Left lobe of liver (tissue), 2 donors: ENCODE results near the gene UNCX. TPM values are rescaled to one million over a fixed set of nuclear protein-coding genes. Genes with fewer than 3 reads are reported as not detected.
"Not testable (repeated sequence)": the region's sequence is repeated elsewhere in the genome, so short reads cannot be mapped to it uniquely, and the experiment has no call there.

Source experiments
- ATAC-seq: fragments of 200-7000 bp; cut with Tn5 transposase; one replicate; pipeline ENCODE4 v1.9.1; 2020; ENCODE audit warnings: mild to moderate bottlenecking, moderate library complexity
- DNase-seq: peaks from one replicate; pipeline ENCODE4 v3.0.0-alpha.2; 2020; ENCODE audit warnings: low spot score
- total RNA-seq: library from RNA; stranded (reverse); gene quantifications from one replicate; pipeline ENCODE4 v1.2.1, GENCODE V29; 2021
- donor health status: DM: no; HTN: no; CAD: no; lungs with moderate emphysema.
- donor health status: DM: no; HTN: yes; CAD: no.

Gene UNCX
- total RNA-seq, 1 donor from 2014 or later = not detected

GRCh38 chr7:1254281-1255079, 21.8 kb downstream of the UNCX start:
- DNase-seq (no peak), ATAC-seq (no peak)

GRCh38 chr7:1255080-1255816, 22.6 kb downstream of the UNCX start:
- DNase-seq = no peak
- no peak for ATAC-seq

DNA sequence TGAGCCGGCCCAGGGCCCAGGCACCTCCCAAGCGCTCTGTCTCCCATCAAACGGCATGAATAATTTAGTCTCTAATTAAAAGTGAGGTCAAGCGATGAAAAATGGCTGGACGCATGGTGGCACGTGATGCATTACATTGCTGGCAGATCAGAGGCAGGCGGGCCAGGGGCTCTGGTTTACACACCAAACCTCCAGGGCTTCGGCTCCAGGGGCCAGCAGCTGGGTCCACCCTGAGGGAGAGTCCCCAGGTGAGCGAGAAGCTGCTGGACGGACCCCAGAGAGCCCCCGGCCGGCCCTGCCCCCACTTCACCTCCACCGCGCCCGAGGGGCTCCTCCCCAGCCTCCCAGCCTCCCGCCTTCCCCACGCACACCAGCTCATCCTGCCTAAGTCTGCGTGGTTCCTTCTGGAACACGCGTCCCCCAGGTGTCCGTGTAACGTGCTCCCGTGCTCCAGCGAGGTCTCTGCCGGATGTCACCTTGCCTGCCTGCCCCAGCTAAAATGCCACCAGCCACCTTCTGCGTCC, 23.2 kb downstream of the UNCX start:
- ATAC-seq (no peak), DNase-seq (no peak)

DNA sequence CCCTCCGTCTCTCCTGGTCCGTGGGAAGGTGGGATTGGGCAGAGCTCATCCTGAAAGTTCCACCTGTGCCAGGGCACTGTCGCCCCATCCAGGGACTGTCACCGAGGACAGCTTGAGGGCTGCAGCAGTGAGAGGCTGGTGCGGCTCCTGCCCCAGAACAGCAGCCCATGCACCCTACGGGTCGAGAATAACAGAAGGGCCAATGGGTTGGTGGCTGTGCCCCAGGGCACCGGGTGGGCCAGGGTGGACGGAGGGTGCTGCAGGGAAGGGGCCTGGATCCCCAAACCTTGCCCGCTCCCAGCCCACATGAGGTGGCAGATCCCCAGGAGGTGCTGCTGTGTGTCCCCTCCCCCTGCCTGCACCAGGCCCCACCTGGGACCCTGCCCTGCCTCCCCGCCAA, 23.9 kb downstream of the UNCX start:
- no peak for DNase-seq
- ATAC-seq = no peak

- ATAC-seq = no peak
- no peak for DNase-seq
These were observed 24.5 kb downstream of the UNCX start for GRCh38 chr7:1257221-1257620.

DNA sequence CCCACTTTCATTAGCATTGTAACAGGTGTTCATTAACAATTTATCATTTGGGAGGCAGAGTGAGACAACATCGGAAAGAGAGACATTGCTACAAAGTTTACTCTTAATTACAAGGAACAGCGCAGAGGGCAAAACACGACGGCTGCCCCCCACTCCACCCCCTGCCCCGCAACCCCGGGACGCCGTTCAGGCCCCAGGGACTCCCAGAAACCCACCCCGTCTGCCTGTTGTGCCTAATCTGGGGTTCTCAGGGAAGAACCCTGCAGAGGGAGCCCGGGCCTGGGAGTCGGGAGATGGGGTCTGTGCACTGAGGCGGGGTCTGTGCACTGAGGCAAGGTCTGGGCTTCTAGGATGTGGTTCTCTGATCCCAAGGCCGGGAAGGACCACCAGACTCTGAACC, 25.2 kb downstream of the UNCX start:
- DNase-seq = no peak
- ATAC-seq = no peak

GRCh38 chr7:1259621-1260243, 27.1 kb downstream of the UNCX start:
- DNase-seq (no peak), ATAC-seq (no peak)

DNA sequence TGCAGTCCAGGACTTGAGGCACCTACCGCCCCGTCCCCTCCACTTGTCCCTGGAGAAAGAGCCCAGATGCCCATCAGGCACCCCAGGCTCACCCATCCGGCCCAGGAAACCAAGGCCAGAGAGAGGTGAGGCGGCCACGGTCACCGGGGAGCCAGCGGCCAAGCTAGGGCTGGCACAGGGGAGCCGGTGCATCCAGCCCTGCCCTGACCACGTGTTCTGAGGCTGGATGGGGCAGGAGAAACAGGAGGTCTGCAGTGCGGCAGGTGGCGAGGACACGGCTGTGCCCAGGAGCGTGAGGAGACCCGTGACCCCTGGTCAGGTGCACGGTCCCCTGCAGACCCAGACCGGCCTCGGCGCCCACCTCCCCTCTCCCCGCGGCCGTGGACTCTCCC, 27.6 kb downstream of the UNCX start:
- DNase-seq = no peak
- no peak for ATAC-seq

GRCh38 chr7:1261036-1261435, 28.4 kb downstream of the UNCX start:
- not testable (repeated sequence) for ATAC-seq, DNase-seq

- DNase-seq (no peak), ATAC-seq (no peak)
These were observed 29.8 kb downstream of the UNCX start for GRCh38 chr7:1262441-1262840.

- no peak for ATAC-seq
- no peak for DNase-seq
These were observed 30.8 kb downstream of the UNCX start for GRCh38 chr7:1263391-1263951.

DNA sequence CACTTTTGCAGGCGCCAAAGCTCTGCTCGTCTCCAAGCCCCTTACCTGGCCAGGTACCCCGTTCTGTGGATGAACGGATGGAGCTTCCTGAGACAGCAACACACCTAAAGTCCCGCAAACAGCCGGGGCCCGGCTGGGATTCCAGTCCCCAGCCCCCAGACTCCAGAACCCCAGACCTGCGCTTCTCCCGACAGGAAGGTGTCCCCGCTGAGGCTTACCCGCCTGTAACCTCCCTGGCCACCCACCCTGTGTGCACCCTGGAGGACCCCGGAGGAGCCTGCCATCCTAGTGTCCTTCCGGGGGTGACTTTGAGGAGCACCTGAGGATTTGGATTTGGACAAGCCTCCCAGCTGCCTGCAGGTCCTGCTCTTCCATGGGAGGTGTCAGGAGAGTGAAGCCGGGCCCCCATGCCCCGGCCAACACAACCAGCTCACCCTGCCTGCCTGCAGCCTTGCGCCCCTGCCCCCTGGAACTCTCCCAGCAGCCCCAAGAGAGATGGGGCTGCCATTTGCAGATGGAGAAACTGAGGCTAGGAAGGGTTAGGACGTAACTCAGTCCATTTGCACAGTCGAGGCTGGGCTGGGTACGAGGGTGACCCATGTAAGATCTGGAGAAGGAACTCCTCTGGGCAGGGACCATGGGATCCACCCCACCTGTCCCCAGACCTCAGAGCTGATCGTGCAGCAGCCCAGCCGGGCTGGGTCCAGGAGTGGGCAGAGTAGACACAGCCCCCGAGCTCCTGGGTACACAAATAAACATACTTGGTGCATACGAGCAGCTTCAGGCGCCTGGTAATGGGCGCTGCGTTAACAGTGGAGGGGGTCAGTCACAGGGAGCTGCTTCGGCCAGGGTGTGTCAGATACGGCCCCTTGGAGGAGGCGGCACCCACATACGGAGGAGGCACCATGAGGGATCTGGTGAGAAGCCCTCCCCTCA, 31.9 kb downstream of the UNCX start:
- ATAC-seq (no peak), DNase-seq (no peak)

DNA sequence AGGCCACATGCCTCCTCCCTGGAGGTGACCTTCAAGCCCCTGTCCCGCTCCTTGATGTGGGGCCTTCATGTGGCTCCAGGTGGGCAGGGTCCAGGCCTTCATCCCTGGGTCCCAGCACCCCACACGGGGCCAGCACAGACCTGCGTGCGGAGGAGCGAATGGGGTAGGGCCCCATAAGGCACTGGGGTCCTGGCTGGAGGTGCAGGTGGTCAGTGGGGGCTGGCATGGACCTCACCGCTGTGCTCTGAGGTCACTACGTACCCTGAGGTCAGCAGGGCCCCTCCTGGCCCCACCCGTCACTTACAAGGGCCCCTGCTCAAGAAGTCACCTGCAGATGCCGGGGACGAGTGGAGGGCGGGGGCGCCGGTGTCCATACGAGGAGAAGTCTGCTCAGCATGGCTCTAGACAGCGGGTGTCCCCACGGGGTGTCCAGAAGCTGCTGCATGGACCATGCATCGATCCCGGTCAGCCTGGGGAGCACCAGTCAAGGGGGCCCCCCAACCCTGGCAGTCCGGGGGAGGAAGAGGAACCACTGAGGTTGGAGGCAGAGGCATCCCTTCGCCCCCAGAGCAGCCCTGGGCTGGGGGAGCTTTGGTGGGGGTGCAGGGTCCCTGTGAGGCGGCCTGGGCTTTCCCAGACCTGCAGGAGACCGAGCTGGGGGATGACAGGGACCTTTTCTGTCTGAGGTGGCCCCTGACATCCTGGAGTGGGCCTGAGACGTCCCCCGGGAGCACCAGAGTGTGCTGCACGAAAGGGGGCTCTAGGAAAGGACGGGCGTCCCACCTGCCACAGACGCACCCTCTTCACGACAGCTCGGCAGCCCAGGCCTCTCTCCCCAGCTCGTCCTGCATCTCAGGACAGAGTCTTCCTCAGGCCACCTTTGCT, 34.6 kb downstream of the UNCX start:
- ATAC-seq = no peak
- no peak for DNase-seq

DNA sequence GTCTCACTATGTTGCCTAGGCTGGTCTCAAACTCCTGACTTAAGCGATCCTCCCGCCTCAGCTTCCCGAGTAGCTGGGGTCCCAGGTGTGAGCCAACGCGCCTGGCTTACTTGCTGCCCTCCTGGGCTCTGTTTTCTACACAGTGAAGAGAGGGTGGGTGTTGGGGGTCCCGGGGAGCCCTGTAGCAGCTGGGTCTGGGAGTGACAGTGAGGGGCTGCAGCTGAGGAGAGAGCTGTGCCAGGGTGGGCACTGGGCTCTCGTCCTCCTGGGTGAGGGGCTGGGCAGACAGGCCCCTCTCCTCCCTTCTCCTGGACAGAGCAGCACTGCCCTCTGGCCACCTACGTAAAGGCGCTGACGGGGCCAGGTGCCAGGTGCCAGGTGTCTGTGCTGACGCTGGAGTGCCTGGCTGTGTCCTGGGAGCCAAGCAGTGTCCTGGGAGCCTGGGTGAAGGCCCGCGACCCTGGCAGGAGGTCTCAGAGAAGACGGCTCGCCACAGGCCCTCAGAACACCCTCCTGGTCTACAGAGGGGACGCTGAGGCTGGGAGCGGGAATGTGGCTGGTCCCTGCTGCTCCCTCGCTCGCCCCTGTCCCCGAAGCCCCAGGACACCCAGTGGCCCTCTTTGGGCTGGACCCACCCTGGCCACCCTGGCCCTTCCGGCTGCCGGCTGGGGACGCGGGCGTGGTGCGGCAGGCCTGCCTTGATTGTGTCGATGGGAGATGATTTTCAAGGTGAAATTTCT, 35.6 kb downstream of the UNCX start:
- ATAC-seq (no peak), DNase-seq (no peak)

- no peak for ATAC-seq
These were observed 36.2 kb downstream of the UNCX start for GRCh38 chr7:1268866-1269265.

DNA sequence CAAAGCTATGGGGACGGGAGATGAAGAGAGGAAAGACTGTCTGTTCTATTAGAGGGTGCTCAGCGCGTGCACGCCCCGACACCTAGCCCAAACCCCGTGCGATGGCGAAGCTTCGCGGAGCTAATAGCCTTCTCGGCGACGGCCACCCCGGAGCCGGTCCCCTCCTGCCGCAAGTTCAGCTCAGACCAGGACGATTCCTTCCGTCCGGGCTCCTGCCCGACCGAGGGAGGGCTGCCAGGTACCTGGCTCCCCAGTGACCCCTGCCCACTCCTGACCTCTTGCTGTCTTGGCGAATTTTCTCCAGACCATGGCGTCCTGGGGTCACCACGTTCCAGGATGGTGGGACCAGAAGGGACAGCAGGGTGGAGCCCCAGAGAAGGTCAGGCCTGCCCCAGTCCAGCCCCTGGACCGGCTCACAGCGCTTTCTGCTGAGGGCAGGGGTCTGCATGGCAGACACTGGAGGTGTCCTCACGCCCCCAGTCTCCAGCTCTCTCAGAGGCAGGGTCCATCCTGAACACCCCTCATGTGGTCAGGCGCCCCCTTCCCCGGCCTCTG, 36.7 kb downstream of the UNCX start:
- DNase-seq (no peak), ATAC-seq (no peak)

More at GRCh38 chr7:1268866-1269265, 36.2 kb downstream of the UNCX start:
- DNase-seq = no peak

DNA sequence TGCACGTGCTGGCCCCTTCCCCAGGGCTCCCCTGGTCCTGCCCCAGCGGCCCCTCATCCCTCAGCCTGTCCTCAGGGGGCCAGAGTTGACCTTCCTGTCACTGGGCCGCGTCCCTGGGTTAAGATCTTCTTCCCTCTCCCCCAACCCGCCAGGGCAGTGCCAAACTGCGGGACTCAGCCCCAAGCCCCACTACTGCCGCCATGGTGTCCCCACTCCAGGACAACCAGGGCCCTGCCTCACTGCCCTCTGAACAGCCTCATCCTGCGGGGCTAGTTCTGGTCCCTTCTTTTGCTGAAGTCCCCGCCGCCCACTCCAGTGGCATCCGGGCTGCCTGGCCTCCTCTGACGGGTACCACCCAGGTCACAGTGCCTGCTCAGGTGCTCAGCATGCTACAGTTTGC, 37.5 kb downstream of the UNCX start:
- ATAC-seq (no peak), DNase-seq (no peak)

DNA sequence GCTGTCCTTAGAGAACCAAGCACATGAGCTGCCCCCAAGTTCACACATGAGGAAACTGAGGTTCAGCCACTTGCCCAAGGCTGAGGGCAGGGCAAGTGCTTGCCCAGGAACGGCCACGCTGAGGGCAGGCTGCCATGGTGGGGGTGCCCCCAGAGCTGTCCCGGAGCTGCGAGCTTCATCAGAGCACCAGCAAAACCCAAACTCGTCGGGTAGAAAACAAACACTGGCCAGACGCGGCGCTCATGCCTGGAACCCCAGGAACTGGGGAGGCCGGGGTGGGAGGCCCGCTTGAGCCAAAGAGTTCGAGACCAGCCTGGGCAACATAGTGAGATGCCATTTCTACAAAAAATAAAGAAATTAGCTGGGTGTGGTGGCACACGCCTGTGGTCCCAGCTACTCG, 38.4 kb downstream of the UNCX start:
- ATAC-seq (no peak), DNase-seq (no peak)
